Measurements from ENCODE around the gene AOAH. TPM values are rescaled to one million over a fixed set of nuclear protein-coding genes. Genes with fewer than 3 reads are reported as not detected.

The AOAH gene
- total and polyA plus RNA-seq, 2 of the 4 experiments (the other 2 are of a cell fraction), result not detected

GRCh38 chr7:36668080-36668479 lies 56.2 kb downstream of the AOAH start:
- Histone ChIP-seq H3K4me1 (ENCODE audit: control insufficient read depth, insufficient read depth, low read length) (no peaks in the 10 kb centered on the region), H4K20me1 (ENCODE audit: insufficient read depth, low read length) (no peaks in the 10 kb centered on the region), H3K9ac (ENCODE audit: low read depth, low read length) (no peak overlapping the region), H2AK5ac (ENCODE audit: low read depth, low read length) (no peak overlapping the region), H3K27ac (ENCODE audit: insufficient read depth, low read length) (no peak overlapping the region), H3K4ac (ENCODE audit: low read depth, low read length) (no peak overlapping the region), H3K27me3 (ENCODE audit: control insufficient read depth, insufficient read depth, low read length) (peaks cover 4% of the 10 kb centered on the region; the same call in 1 of the 2 replicates), H3K56ac (ENCODE audit: extremely low read depth, insufficient read depth, low read length) (no peak overlapping the region), H2BK20ac (ENCODE audit: low read depth, low read length) (no peak overlapping the region), H4K5ac (ENCODE audit: low read depth, low read length) (no peak overlapping the region), H3K23ac (ENCODE audit: low read depth, low read length) (no peak overlapping the region), H4K91ac (ENCODE audit: insufficient read depth, low read depth, low read length) (no peak overlapping the region), H2AFZ (replicated peaks; ENCODE audit: low read length, poor library complexity) (no peak overlapping the region), H3K79me1 (ENCODE audit: low read depth in 1 of 2, low read length in 2 of 2) (no peaks in the 10 kb centered on the region), H2AK9ac (replicated peaks; ENCODE audit: low read depth, low read length, poor library complexity) (no peak overlapping the region), H2BK120ac (ENCODE audit: low read depth, low read length) (no peak overlapping the region), H3K9me1 (ENCODE audit: insufficient read depth, low read length) (no peaks in the 10 kb centered on the region), H3K18ac (ENCODE audit: low read depth, low read length) (no peak overlapping the region), H3K9me3 (ENCODE audit: control insufficient read depth, insufficient read depth, low read length) (no peaks in the 10 kb centered on the region), H4K8ac (ENCODE audit: low read depth in 2 of 2, low read length in 2 of 2) (no peak overlapping the region), H3K14ac (replicated peaks; ENCODE audit: low read depth, low read length) (no peak overlapping the region), H2BK5ac (ENCODE audit: low read depth, low read length, poor library complexity, severe bottlenecking) (no peak overlapping the region), H3K4me3 (ENCODE audit: insufficient read depth, low read depth, low read length) (no peak overlapping the region), H3K4me2 (ENCODE audit: low read depth, low read length) (no peak overlapping the region), H3K36me3 (ENCODE audit: control insufficient read depth, insufficient read depth, low read length) (no peaks in the 10 kb centered on the region), H2BK15ac (ENCODE audit: low read depth, low read length) (no peak overlapping the region)
- ATAC-seq (ENCODE audit: low read depth) (no peak), DNase-seq (peak; percentile 56)
- intact Hi-C loops (cut with micrococcal nuclease) (no loop called here), dilution Hi-C loops (cut with HindIII; ENCODE audit: low sequenced_read_pairs, unreplicated experiment) (no loop called here), in situ Hi-C loops (cut with MboI; ENCODE audit: low sequenced_read_pairs) (no loop called here)
- CTCF ChIA-PET, result interaction anchor here (0.5 to 4.3 kb wide), 2 partner anchors 151 to 181 kb away, joined by 3 to 55 read pairs; no protein-coding TSS in a partner anchor
- WGBS, 2 experiments (ENCODE audit: extremely low coverage in 2 of 2, insufficient read length in 1 of 2), result no CpG with 5 or more reads among the region's 3 CpGs
- POLR2A ChIA-PET (ENCODE audit: unreplicated experiment), result no interaction called here
- no TSS peak for BruUV-seq (replicated peaks)
- no peak for TF ChIP-seq MAFK (IDR thresholded peaks at IDR 0.05; ENCODE audit: low read depth, low read length)
- TF ChIP-seq POLR2A (IDR thresholded peaks at IDR 0.05; ENCODE audit: low read depth, low read length), result no peak
- TF ChIP-seq RFX5 (IDR thresholded peaks at IDR 0.05; ENCODE audit: low read depth, low read length), result no peak
- TF ChIP-seq CTCF (conservative IDR thresholded peaks at IDR 0.05; ENCODE audit: low read depth, low read length), result no peak
- TF ChIP-seq CEBPB (IDR thresholded peaks at IDR 0.05; ENCODE audit: low read depth, low read length), result no peak
- no peak for TF ChIP-seq CHD1 (IDR thresholded peaks at IDR 0.05; ENCODE audit: low read depth, low read length)
- no peak for TF ChIP-seq USF2 (IDR thresholded peaks at IDR 0.05; ENCODE audit: low read depth, low read length)
- no peak for TF ChIP-seq SMC3 (IDR thresholded peaks at IDR 0.05; ENCODE audit: low read depth, low read length)
- TF ChIP-seq MXI1 (IDR thresholded peaks at IDR 0.05; ENCODE audit: borderline replicate concordance, low read depth, low read length), result no peak
- TF ChIP-seq RAD21 (IDR thresholded peaks at IDR 0.05; ENCODE audit: low read length), result no peak
- no peak for TF ChIP-seq FOS (IDR thresholded peaks at IDR 0.05; ENCODE audit: low read depth, low read length)
- no peak for TF ChIP-seq RCOR1 (IDR thresholded peaks at IDR 0.05; ENCODE audit: insufficient replicate concordance, low read length)
- no peak for TF ChIP-seq ELK1 (IDR thresholded peaks at IDR 0.05; ENCODE audit: borderline replicate concordance, low read depth, low read length)
- no peak for TF ChIP-seq NFE2L2 (IDR thresholded peaks at IDR 0.05; ENCODE audit: low read depth, low read length)
- TF ChIP-seq MAZ (IDR thresholded peaks at IDR 0.05; ENCODE audit: borderline replicate concordance, low read depth, low read length), result no peak
- TF ChIP-seq BHLHE40 (IDR thresholded peaks at IDR 0.05; ENCODE audit: low read depth, low read length), result no peak

All from IMR-90 (cell line).